Mucosa of rectum (tissue), 2 donors: ENCODE data around the gene KIAA1614.

Experiments
- H3K27ac ChIP-seq, 2 donors: one replicate each; pipeline ENCODE4 v1.7.0; 2013; ENCODE audit warnings: inconsistent platforms in 2 of 2, low read depth in 2 of 2, low read length in 2 of 2
- H3K27me3 ChIP-seq, 2 donors: one replicate each; pipeline ENCODE4 v1.7.0; 2013; ENCODE audit warnings: low read length in 2 of 2; ENCODE audit not compliant: control insufficient read depth in 2 of 2, insufficient read depth in 2 of 2
- H3K36me3 ChIP-seq, 2 donors: one replicate each; pipeline ENCODE4 v1.7.0; 2013; ENCODE audit warnings: low read length in 2 of 2; ENCODE audit not compliant: control insufficient read depth in 2 of 2, insufficient read depth in 2 of 2
- H3K4me1 ChIP-seq, 2 donors: one replicate each; pipeline ENCODE4 v1.7.0; 2013; ENCODE audit warnings: low read length in 2 of 2, mild to moderate bottlenecking in 1 of 2; ENCODE audit not compliant: control insufficient read depth in 2 of 2, insufficient read depth in 2 of 2
- H3K4me3 ChIP-seq, 2 donors: one replicate each; pipeline ENCODE4 v1.7.0; 2013; ENCODE audit warnings: low read length in 2 of 2
- H3K9ac ChIP-seq, 2 donors: one replicate each; pipeline ENCODE4 v1.7.0; 2013; ENCODE audit warnings: low read length in 2 of 2, low read depth in 1 of 2, mild to moderate bottlenecking in 1 of 2
- H3K9me3 ChIP-seq, 2 donors: one replicate each; pipeline ENCODE4 v1.7.0; 2013; ENCODE audit warnings: low read length in 2 of 2; ENCODE audit not compliant: control insufficient read depth in 2 of 2
- donor health status: healthy.
- donor health status: Normal muscosa, but diverticular disease.

The KIAA1614 gene

DNA sequence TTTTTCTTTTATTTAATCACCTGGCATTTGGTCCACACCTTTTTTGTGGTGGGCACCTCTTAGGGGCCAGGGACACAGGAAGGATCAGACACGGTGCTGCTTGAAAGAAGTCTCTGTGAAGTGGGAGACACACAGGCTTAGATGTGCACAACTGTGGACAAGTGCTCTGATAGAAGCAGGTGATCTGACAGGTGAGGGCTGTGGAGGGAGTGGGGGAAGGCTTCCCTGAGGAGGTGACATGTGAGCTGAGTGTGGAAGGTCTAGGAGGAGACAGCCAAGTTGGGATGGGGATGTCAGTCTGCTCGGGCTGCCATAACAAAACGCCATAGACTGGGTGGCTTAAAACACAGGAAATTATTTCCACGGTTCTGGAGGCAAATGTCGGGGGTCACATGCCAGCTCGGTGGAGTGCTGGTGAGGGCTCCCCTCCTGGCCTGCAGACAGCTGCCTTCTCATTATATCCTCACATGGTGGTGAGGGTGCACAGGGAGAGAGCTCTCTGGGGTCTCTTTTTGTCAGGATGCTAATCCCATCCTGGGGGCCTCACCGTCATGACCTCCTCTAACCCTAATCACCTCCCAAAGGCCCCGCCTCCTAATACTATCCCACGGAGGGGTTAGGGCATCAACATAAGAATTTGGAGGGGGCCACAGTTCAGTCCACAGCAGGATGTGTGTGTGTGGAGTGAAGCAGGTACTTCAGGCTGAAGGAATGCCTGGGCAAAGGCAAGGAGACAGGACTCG is 5.2 kb upstream of the KIAA1614 start:
- Histone ChIP-seq H3K36me3 (no peaks in the 10 kb centered on the region), H3K4me1 (peaks cover 2 to 7% of the 10 kb centered on the region in 2 donors), H3K9ac (no peak overlapping the region), H3K9me3 (no peaks in the 10 kb centered on the region), H3K27ac (no peak overlapping the region), H3K4me3 (no peak overlapping the region), H3K27me3 (peaks cover 0 to 2% of the 10 kb centered on the region in 2 donors)

DNA sequence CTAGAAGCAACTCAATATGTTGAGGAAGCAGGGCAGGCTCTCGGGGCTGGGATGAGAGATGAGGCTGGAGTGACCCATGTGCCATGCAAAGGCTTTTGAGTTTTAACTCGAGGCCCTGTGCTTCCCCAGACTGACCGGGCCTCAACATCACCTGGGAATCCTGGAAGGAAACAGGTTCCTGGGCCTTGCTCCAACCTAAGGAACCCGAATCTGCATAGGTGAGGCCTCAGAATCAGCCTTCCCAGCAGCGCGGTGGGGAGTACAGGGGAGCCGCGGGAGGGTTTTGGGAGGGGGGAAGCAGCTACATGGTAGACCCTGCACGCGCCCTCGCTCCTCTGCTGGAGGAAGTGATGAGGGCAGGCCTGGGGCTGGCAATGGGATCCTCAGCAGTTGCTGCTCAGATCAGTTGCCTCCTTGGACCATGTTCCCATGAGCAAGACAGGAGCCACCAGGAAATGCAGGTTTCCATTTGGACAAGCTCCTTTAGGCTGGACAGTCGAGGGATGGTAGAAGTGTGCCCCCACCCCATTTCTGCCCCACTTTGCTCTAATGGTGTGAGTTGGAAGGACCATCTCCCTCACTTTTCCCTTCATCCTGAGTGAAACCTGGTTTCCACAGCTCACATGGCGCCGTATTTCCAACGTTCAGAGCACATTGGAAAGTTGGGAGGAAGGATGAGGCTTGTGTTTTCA is 4.5 kb upstream of the KIAA1614 start:
- Histone ChIP-seq H3K27me3 (peaks cover 0 to 2% of the 10 kb centered on the region in 2 donors), H3K27ac (no peak overlapping the region), H3K36me3 (no peaks in the 10 kb centered on the region), H3K4me3 (no peak overlapping the region), H3K9ac (no peak overlapping the region), H3K4me1 (peaks cover 2 to 8% of the 10 kb centered on the region in 2 donors), H3K9me3 (no peaks in the 10 kb centered on the region)

DNA sequence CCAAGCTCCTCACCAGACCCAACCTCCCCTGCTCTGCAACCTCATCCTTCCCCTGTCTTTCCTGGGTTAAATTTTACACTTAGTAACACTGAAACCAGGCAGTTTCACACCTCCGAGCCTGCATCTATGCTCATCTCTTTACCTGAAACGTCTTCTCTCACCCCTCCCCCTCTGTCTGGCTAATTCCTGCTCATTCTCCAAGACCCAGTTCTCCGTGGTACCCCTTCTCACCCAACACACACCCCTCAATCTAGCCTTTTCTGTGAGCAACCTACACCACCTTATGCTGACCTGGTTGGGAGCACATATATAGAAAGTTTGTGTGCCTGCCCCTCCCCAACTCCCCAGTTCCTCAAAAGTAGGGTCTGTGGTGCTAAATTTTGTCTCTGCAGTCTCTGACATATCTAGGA is 3.7 kb upstream of the KIAA1614 start:
- Histone ChIP-seq H3K4me3 (no peak overlapping the region), H3K27ac (no peak overlapping the region)

DNA sequence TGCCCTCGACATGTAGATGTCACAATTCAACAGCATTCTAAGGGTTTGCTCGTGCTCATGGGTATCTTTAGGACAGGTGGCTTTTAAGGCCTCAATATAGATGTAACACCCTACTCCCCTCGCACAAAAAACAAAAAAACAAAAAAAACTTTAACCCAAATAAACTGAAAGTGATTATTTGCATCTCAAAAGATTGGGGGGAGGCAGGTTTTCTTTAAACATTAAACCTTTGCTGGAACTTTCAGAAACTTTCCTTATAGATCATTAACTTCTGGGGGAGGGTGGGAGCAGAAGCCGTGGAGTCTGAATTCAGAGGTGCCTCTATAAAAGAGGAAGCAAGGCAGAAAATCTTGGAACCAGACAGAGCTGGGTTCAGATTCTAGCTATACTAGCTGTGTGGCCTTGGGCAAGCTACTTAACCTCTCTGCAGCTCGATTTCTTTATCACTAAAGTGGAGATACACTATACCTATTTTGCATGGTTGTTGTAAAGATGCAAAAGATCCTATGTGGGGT is 3.2 kb upstream of the KIAA1614 start:
- Histone ChIP-seq H3K36me3 (no peaks in the 10 kb centered on the region), H3K27ac (no peak overlapping the region), H3K9ac (no peak overlapping the region), H3K9me3 (no peaks in the 10 kb centered on the region), H3K27me3 (peaks cover 2% of the 10 kb centered on the region in 2 donors), H3K4me3 (no peak overlapping the region), H3K4me1 (peaks cover 2 to 8% of the 10 kb centered on the region in 2 donors)

More for the DNA sequence above, 3.7 kb upstream of the KIAA1614 start:
- Histone ChIP-seq H3K4me1 (peaks cover 2 to 8% of the 10 kb centered on the region in 2 donors), H3K9me3 (no peaks in the 10 kb centered on the region), H3K36me3 (no peaks in the 10 kb centered on the region), H3K27me3 (peaks cover 2% of the 10 kb centered on the region in 2 donors), H3K9ac (no peak overlapping the region)

DNA sequence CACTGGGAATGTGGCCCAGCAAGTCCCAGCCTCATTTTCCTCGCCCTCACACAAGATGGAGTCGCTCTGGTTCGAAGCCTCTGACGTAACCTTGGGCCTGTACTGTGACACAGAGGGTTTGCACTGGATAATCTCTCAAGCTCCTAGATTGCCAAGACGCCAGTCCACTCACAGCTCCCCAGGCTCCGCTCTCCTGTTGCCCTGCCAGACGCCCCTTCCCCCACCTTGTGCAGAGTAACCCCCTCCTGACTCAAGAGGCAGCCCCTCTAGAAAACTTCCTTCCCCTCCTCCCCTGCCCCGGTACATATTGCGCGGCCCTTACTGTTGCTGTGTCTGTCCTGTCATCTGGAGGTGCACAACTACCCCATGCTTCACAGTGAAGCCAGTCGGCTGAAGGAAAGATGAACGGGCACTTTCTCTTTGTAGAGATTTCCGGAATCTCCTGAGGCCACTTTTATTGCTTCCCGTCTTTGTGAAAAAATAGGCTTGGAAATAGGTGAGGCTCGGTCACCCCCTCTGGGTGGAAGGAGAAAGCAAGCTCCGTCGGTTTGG is 981 bp upstream of the KIAA1614 start:
- Histone ChIP-seq H3K36me3 (no peaks in the 10 kb centered on the region), H3K9ac (peak overlapping the region; percentile 41 to 67), H3K9me3 (no peaks in the 10 kb centered on the region), H3K4me1 (peaks cover 2 to 8% of the 10 kb centered on the region in 2 donors), H3K27ac (peak overlapping the region; percentile 68 to 73), H3K27me3 (peaks cover 2% of the 10 kb centered on the region in 2 donors), H3K4me3 (peak overlapping the region; percentile 63 to 66)

- Histone ChIP-seq H3K9me3 (no peaks in the 10 kb centered on the region), H3K9ac (peak overlapping the region; percentile 41 to 67), H3K4me3 (peak overlapping the region; percentile 63 to 66), H3K27ac (peak overlapping the region; percentile 68 to 73), H3K27me3 (peaks cover 2% of the 10 kb centered on the region in 2 donors), H3K36me3 (no peaks in the 10 kb centered on the region), H3K4me1 (peaks cover 2 to 8% of the 10 kb centered on the region in 2 donors)
These were observed 391 bp upstream of the KIAA1614 start for GRCh38 chr1:180912211-180912800.

- no peaks in the 10 kb centered on the region for H3K36me3 ChIP-seq
- no peak overlapping the region for H3K9ac ChIP-seq
These were observed 2.8 kb downstream of the KIAA1614 start for GRCh38 chr1:180915426-180915965.

DNA sequence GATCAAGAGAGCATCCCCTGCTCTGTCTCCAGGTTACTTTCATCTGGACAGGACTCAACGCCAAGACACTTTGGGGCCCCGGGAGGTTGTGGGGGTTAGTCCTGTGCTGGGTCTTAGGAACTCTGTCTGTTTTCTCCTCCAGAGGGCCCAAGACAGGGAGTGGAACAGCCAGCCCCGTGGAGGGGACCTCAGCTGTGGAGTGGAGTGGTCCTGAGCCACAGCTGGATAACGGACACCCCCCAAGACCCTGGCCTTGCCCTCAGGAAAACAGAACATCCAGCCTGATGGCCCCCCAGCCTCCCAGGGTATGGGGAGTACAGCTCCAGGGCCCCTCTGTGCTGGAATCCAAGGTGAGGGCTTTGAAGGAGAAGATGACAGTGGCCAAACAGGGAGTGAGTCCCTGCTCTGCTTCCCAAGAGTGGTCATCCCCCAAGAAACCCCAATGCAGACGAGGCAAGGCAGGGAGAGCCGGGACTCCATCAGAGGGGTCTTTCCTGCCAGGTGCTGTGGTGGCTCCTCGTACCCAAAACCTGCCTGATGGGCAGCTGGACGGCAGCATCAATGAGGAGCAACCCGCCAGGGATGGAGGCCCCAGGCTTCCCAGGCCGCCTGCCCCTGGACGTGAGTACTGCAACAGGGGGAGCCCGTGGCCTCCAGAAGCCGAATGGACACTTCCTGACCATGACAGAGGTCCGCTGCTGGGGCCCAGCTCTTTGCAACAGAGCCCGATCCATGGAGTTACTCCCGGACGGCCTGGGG is 3.5 kb downstream of the KIAA1614 start:
- H3K9me3 ChIP-seq = no peaks in the 10 kb centered on the region
- H3K27ac ChIP-seq = no peak overlapping the region
- peaks cover 2 to 8% of the 10 kb centered on the region in 2 donors for H3K4me1 ChIP-seq
- no peak overlapping the region for H3K9ac ChIP-seq
- H3K27me3 ChIP-seq = peaks cover 2% of the 10 kb centered on the region in 2 donors
- no peak overlapping the region for H3K4me3 ChIP-seq
- no peaks in the 10 kb centered on the region for H3K36me3 ChIP-seq

More at GRCh38 chr1:180915426-180915965, 2.8 kb downstream of the KIAA1614 start:
- Histone ChIP-seq H3K4me3 (no peak overlapping the region), H3K27ac (no peak overlapping the region), H3K27me3 (peaks cover 2% of the 10 kb centered on the region in 2 donors), H3K4me1 (peaks cover 2 to 8% of the 10 kb centered on the region in 2 donors), H3K9me3 (no peaks in the 10 kb centered on the region)

GRCh38 chr1:180916771-180917170 is 4.1 kb downstream of the KIAA1614 start:
- Histone ChIP-seq H3K4me1 (peaks cover 0 to 8% of the 10 kb centered on the region in 2 donors), H3K9ac (no peak overlapping the region), H3K4me3 (no peak overlapping the region), H3K27ac (no peak overlapping the region), H3K36me3 (no peaks in the 10 kb centered on the region), H3K27me3 (peaks cover 0 to 2% of the 10 kb centered on the region in 2 donors), H3K9me3 (no peaks in the 10 kb centered on the region)
